Measurements from ENCODE around the gene RINL. TPM values are rescaled to one million over a fixed set of nuclear protein-coding genes. Genes with fewer than 3 reads are reported as not detected.

RINL gene
- total RNA-seq, 1 donor from 2014 or later, result 8.3 TPM

DNA sequence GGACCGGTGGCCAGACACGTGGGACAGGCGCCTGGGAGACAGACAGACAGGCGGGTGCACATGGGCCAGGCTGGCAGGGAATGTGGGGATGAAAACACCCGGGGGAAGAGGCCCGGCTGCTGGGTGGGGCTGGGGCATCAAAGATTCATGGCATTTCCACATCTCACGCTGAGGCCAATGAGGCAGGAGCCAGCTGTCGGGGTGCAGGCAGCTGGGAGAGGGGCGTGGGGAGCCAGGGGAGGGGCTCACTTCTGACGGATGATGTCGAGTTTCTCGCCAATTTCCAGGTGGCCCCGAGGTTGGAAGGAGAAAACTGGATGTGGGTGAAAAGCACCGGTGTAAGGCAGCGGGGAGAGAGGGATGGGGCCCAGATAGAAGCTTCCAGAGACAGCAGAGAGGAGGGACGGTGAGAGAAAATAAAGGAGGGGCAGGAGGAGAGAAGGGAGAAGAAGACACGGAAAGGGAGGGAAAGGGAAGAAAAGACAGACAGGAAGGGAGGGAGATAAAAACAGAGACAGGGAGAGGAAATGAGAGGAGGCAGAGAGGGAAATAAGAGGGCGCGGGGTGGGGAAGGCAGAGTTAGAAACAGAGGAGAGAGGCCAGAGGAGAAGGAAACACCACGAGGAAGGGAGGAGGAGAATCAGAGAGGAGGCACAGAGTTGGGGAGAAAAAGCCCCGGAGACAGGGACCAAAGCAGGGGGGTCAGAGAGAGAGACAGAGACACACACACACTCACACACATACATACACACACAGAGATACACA is 41.9 kb upstream of the RINL start:
- TF ChIP-seq, protein P1, sequence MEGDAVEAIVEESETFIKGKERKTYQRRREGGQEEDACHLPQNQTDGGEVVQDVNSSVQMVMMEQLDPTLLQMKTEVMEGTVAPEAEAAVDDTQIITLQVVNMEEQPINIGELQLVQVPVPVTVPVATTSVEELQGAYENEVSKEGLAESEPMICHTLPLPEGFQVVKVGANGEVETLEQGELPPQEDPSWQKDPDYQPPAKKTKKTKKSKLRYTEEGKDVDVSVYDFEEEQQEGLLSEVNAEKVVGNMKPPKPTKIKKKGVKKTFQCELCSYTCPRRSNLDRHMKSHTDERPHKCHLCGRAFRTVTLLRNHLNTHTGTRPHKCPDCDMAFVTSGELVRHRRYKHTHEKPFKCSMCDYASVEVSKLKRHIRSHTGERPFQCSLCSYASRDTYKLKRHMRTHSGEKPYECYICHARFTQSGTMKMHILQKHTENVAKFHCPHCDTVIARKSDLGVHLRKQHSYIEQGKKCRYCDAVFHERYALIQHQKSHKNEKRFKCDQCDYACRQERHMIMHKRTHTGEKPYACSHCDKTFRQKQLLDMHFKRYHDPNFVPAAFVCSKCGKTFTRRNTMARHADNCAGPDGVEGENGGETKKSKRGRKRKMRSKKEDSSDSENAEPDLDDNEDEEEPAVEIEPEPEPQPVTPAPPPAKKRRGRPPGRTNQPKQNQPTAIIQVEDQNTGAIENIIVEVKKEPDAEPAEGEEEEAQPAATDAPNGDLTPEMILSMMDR (IDR thresholded peaks at IDR 0.05), result no peak
- Histone ChIP-seq H3K4me1 (no peaks in the 10 kb centered on the region), H3K36me3 (peaks cover 27% of the 10 kb centered on the region), H3K27ac (no peak overlapping the region), H3K4me3 (no peak overlapping the region), H3K9me3 (no peaks in the 10 kb centered on the region), H3K27me3 (ENCODE audit: low read depth) (no peaks in the 10 kb centered on the region)
- DNase-seq, result no peak
- intact Hi-C loops (cut with DNase I), result no loop called here
- ATAC-seq, result no peak

DNA sequence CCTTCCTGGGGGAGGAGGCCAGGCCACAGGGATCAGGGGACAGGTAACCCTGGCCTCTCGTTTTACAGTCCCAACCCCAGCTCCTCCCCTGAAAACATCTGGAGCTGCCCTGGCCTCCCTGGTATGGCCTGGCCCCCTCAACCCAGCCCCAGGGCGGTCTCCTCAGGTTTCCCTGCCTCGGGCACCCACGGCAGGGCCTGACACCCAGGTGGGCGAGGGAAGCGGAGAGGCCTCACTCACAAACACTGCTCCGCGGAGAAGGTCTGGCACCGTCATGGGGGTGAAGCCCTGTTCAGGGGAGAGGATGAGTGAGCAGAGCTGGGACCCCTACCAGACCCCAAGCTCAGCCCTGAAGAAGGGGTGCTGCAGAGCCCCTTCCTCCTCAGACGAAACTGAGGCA is 40.5 kb upstream of the RINL start:
- H3K27me3 ChIP-seq (ENCODE audit: low read depth), result no peaks in the 10 kb centered on the region
- TF ChIP-seq, protein P1 (IDR thresholded peaks at IDR 0.05), result no peak
- no peak for DNase-seq
- intact Hi-C loops (cut with DNase I), result no loop called here
- peaks cover 12% of the 10 kb centered on the region for H3K36me3 ChIP-seq
- no peak for ATAC-seq
- H3K9me3 ChIP-seq, result no peaks in the 10 kb centered on the region
- no peaks in the 10 kb centered on the region for H3K4me1 ChIP-seq
- no peak overlapping the region for H3K4me3 ChIP-seq
- no peak overlapping the region for H3K27ac ChIP-seq

DNA sequence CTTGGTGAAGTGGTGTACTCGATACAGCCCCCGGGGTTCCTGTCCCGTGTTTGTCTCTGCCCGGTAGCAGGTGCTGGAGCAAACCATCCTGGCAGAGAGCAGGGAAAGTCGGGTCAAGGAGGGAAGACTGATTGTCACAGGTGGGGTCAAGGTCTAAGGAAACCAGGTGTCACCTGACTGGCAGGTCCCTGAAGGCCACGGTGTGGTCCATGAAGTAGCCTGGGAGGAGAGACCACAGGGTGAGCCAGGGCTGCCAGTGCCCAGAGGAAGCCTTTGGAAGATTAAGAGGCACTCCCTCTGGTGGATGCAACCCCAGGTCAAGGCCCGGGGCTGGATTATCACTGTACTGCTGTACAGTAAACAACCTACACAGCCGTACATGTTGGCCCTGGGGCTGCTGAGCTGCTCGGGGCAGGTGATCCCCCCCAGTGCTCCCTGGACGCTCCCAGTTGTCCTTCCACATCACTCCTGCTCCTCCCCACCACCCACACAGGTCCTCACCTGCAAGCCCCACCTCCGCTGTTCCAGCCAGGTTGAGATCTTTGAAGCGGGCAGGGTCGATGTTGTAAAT is 39.9 kb upstream of the RINL start:
- DNase-seq, result peak; percentile 12
- Histone ChIP-seq H3K4me1 (no peaks in the 10 kb centered on the region), H3K27me3 (ENCODE audit: low read depth) (no peaks in the 10 kb centered on the region), H3K9me3 (no peaks in the 10 kb centered on the region), H3K4me3 (no peak overlapping the region), H3K27ac (no peak overlapping the region), H3K36me3 (peaks cover 12% of the 10 kb centered on the region)
- TF ChIP-seq, protein P1 (IDR thresholded peaks at IDR 0.05), result no peak
- intact Hi-C loops (cut with DNase I), result no loop called here
- no peak for ATAC-seq

DNA sequence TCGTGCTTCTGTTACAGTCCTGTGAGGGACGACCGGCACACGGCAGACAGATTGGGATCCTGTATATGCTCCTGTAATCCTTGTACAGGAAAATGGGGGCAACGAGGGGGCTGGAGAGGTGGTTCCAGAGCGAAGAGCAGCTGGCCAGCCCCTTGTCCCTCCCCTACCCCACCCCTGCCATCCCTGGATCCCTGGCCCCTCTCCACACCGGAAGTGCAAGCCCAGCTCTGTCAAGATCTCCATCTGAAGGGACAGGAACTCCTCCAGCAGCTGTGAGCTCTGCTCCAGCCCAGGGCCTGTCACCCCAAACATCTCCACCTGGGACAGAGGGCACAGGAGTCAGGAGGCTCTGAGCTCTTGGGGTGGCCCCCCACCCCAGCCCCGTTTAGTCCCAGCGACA is 39.4 kb upstream of the RINL start:
- DNase-seq, result no peak
- Histone ChIP-seq H3K4me1 (no peaks in the 10 kb centered on the region), H3K27ac (no peak overlapping the region), H3K36me3 (peaks cover 12% of the 10 kb centered on the region), H3K4me3 (no peak overlapping the region), H3K9me3 (no peaks in the 10 kb centered on the region), H3K27me3 (ENCODE audit: low read depth) (no peaks in the 10 kb centered on the region)
- TF ChIP-seq, protein P1 (IDR thresholded peaks at IDR 0.05), result no peak
- intact Hi-C loops (cut with DNase I), result no loop called here
- ATAC-seq, result no peak

DNA sequence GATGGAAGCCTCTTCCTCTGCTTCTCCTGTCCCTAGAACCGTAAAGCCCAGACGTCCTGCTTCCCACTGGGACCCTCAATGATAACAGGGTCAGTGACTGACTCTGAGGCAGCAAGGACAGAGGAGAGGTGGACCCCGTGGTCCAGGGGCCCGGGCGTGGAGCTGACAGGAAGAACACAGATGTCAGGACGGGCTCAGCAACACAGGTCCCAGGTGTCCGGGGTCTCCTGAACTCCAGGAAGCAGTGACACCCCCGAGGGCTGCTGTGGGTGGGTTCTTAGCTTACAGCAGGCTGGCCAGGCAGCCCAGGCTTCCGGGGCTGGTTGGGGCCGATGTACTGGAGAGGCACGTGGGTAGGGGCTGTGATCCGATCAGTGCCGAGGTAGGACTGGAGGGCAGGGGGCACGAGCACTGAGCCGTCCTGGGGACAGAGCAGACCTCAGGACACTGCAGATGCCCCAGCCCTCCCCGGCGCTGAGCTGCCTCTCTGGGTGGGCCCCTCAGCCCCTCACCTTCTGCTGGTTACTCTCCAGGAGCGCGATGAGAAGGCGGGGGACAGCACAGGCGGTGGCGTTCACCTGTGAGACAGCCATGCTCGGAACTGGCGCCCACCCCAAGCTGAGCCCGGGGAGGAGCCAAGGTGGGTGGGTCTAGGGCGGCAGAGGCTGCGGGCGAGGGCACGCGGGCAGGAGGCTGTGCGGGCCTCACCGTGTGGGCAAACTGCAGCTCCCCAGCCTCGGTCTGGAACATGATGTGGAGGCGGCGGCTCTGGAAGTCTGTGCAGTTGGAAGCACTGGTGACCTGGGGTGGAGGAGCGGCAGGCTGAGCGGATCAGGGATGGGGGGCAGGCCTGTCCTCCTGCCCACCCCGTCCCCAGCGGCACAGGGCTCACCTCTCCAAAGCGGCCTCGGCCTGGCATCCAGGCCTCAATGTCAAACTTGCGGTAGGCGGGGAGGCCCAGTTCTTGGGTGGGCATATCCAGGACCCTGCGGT is 37.5 kb upstream of the RINL start:
- peaks cover 13% of the 10 kb centered on the region for H3K27me3 ChIP-seq (ENCODE audit: low read depth)
- H3K4me1 ChIP-seq, result no peaks in the 10 kb centered on the region
- no peak overlapping the region for H3K27ac ChIP-seq
- TF ChIP-seq, protein P1 (IDR thresholded peaks at IDR 0.05), result no peak
- no peaks in the 10 kb centered on the region for H3K36me3 ChIP-seq
- DNase-seq (peak; percentile 34), ATAC-seq (no peak)
- H3K4me3 ChIP-seq, result no peak overlapping the region
- H3K9me3 ChIP-seq, result no peaks in the 10 kb centered on the region
- intact Hi-C loops (cut with DNase I), result no loop called here

Measured in lower lobe of right lung (tissue), 2 donors.